ENCODE results near the gene DGKI. TPM values are rescaled to one million over a fixed set of nuclear protein-coding genes. Genes with fewer than 3 reads are reported as not detected.
A peak's percentile ranks its signal among the peaks of the same experiment; 100 is the strongest.

The DGKI gene
- total RNA-seq = 1 to 10 TPM in 1 of 3 donors, under 1 TPM in 2; 0.36 to 1.4 (median 0.46) TPM
- long read RNA-seq, donor 1, partial matches to known transcripts = 0 of 1 reads
- long read RNA-seq, donor 1, other reads (novel, unspliced or antisense) = 1 of 1 reads
- long read RNA-seq, donor 2, partial matches to known transcripts = 0 of 2 reads
- long read RNA-seq, donor 2, other reads (novel, unspliced or antisense) = 2 of 2 reads

DNA sequence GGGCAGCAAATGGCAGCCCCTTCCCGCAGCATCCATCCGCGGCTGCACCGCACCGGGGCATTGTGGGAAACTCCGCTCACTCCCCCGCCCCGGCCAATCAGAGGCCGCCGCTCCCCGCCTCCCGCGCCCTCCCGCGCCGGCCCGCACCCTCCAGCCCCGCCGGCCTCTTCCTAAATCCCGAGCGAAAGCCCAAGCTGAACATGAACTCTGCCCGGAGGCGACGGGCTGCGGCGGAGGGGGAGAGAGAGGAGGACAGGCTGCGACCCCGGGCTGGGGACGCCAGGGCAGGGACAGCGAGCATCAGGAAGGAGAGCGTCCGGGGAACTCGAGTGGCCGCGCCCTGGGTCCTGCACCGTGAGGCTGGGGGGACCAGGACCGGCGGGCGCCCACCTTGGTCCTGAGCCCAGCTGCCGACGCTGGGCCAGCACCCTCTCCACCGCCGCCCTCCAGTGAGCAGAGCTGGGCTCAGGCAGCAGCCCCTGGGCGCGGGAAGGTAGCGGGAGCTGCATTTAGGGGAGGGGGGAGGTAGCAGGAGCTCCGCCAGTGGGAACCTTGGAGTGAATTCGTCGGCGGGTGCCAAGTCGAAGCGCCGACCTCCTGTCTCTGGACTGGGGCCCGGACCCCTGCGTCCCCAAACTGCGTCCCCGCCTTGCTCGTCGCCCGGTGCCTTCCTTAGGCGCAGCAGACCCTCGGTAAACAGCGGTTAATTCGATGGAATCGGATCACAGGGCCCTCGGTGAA is at the start of gene DGKI:
Gene DGKI (minus strand): TSS at position 148 of the 741 bp plus-strand sequence.
- Histone ChIP-seq H3K9me3 (no peaks in the 10 kb centered on the region), H3K36me3 (ENCODE audit: low read depth) (no peaks in the 10 kb centered on the region), H3K4me3 (no peak within 1 kb of the TSS), H3K4me1 (ENCODE audit: low read depth) (peaks cover 3% of the 10 kb centered on the region)
- TF ChIP-seq, protein P1, sequence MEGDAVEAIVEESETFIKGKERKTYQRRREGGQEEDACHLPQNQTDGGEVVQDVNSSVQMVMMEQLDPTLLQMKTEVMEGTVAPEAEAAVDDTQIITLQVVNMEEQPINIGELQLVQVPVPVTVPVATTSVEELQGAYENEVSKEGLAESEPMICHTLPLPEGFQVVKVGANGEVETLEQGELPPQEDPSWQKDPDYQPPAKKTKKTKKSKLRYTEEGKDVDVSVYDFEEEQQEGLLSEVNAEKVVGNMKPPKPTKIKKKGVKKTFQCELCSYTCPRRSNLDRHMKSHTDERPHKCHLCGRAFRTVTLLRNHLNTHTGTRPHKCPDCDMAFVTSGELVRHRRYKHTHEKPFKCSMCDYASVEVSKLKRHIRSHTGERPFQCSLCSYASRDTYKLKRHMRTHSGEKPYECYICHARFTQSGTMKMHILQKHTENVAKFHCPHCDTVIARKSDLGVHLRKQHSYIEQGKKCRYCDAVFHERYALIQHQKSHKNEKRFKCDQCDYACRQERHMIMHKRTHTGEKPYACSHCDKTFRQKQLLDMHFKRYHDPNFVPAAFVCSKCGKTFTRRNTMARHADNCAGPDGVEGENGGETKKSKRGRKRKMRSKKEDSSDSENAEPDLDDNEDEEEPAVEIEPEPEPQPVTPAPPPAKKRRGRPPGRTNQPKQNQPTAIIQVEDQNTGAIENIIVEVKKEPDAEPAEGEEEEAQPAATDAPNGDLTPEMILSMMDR (IDR thresholded peaks at IDR 0.05) = no peak
- peak; percentile 20 for ATAC-seq
- no peak for DNase-seq
- intact Hi-C loops (cut with DNase I, micrococcal nuclease) = no loop called here

DNA sequence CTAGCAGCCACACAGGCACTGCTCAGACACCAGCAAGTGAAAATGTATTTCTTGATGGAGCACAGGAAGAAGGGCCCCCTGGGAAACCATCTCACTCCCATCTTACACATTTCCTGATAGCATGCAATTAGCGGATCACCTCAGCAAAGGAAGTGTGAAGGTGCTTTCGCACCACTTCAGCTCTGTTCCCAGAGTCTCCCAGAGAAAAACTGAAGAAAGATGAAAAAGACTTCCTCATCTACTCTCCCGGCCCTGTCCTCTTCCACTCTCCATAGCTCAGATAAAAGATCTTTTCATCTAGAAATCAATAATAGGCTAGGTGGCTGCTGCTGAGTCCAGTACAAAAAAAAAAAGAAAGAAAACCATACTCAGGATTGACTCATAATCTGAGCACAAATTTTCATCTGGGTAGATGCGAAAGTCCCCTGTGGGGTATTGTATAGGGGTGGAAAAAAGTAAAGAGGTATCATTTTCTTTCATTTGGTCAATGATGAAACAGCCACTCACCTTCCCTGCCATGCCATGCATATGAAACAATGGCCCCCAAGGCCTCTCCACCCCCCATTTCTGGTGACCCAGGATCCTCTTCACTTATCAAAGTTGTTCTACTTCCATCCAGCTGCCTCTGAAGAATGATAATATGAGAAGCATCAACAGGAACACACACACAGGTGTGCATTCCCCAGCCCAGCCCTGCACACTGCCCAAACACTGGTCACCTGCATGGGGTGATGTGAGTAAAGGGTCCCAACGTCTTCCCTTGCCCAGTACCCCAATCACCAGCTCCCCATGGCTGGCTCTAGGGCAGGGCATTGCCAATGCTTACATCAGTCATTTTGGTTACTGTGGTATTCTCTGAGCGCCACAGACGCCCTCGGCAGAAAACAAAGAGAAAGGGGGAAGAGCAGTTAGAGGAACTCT is 48.8 kb upstream of the DGKI start:
- intact Hi-C loops (cut with DNase I, micrococcal nuclease) = loop anchor here (5.0 kb wide), 1 partner anchor 238 kb away; no protein-coding TSS in a partner anchor
- Histone ChIP-seq H3K36me3 (ENCODE audit: low read depth) (no peaks in the 10 kb centered on the region), H3K9me3 (no peaks in the 10 kb centered on the region), H3K4me3 (no peak overlapping the region), H3K4me1 (ENCODE audit: low read depth) (peaks cover 5% of the 10 kb centered on the region)
- ATAC-seq = no peak
- TF ChIP-seq, protein P1 (IDR thresholded peaks at IDR 0.05) = no peak
- no peak for DNase-seq

DNA sequence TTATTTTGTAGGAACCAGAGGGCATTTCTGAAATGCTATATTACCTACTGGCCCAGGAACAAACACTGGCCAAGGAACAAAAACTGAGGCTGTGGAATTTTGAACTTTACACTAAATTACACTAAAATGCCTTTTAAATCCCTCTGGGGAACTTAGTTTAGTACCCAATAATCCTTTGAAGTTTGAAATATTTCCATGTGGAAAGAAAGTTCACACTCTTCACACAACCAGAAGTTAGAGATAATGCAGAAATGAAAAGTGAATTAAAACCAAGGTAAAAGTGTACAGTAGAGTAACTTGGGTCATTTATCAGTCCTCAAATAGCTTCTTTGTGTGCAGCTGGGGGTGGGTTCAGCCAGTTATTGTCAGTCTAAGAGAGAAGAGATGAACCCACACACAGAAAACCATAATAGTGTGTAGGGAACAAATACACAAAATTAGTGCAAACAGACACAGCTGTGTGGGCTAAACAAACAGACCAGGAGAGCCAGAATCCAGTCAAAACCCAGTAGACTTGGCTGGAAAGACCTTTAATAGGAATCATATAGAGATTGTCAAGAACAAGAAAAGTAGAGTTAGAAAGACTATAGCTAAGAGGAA is 46.5 kb upstream of the DGKI start:
- no peak overlapping the region for H3K4me3 ChIP-seq
- peaks cover 5% of the 10 kb centered on the region for H3K4me1 ChIP-seq (ENCODE audit: low read depth)
- DNase-seq = no peak
- intact Hi-C loops (cut with DNase I, micrococcal nuclease) = no loop called here
- H3K36me3 ChIP-seq (ENCODE audit: low read depth) = no peaks in the 10 kb centered on the region
- TF ChIP-seq, protein P1 (IDR thresholded peaks at IDR 0.05) = no peak
- H3K9me3 ChIP-seq = no peaks in the 10 kb centered on the region
- ATAC-seq = no peak

DNA sequence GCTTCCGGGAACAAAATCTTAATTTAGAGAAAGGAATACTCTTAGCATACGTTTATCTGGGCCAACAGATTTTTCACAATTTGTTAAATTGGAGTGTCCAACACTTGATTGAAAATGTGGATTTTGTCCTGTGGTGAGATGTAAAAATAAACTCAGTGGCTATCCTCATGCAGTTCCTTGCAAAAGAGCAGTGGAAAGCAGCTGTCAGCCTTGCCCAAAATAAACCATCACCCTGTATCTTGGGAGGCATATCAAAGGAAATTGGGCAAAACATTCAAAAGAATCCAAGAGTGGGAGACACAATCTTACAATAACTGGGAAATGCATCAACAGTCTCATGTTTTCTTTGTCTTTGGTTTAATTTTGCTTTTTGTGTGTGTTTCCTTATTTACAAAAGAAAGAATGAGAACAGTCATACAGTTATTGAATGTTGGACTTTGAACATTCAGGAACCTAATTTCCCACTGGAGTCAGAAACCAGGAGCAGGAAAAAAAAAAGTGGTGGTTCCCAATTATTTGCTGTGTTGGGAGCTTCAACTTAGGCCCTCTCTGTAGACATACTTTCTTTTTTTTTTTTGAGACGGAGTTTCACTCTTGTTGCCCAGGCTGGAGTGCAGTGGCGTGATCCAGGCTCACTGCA is 44.4 kb upstream of the DGKI start:
- intact Hi-C loops (cut with DNase I, micrococcal nuclease) = no loop called here
- H3K4me3 ChIP-seq = no peak overlapping the region
- DNase-seq (no peak), ATAC-seq (peak; percentile 62)
- no peaks in the 10 kb centered on the region for H3K9me3 ChIP-seq
- TF ChIP-seq, protein P1 (IDR thresholded peaks at IDR 0.05) = no peak
- H3K4me1 ChIP-seq (ENCODE audit: low read depth) = peaks cover 5% of the 10 kb centered on the region
- no peaks in the 10 kb centered on the region for H3K36me3 ChIP-seq (ENCODE audit: low read depth)

DNA sequence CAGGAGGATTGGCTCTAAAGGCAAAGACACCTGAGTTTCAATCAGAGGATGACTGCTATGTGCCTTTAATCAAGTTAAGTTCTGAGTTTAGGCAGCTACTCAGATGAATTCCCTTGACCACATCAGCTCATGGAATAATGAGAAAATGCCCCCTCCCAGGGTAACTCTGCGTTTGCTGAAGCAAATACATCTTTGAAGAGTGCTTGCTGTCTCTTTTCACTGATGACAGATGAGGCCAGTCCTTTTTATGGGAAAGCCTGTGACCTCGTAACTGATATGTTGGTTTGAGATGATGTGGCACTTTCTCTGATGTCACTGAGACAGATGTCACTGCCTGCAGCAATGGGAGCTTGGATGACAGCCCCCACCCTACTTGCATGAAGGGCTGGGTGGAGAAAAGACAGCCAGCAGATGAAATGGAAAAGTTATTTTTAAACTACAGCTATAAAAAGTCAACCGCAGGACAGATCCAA is 43.7 kb upstream of the DGKI start:
- H3K4me1 ChIP-seq (ENCODE audit: low read depth) = peaks cover 5% of the 10 kb centered on the region
- no peak overlapping the region for H3K4me3 ChIP-seq
- H3K9me3 ChIP-seq = no peaks in the 10 kb centered on the region
- DNase-seq (no peak), ATAC-seq (peak; percentile 54)
- TF ChIP-seq, protein P1 (IDR thresholded peaks at IDR 0.05) = no peak
- no peaks in the 10 kb centered on the region for H3K36me3 ChIP-seq (ENCODE audit: low read depth)
- intact Hi-C loops (cut with DNase I, micrococcal nuclease) = no loop called here
